Measurements from ENCODE around the gene OMP.

The OMP gene

DNA sequence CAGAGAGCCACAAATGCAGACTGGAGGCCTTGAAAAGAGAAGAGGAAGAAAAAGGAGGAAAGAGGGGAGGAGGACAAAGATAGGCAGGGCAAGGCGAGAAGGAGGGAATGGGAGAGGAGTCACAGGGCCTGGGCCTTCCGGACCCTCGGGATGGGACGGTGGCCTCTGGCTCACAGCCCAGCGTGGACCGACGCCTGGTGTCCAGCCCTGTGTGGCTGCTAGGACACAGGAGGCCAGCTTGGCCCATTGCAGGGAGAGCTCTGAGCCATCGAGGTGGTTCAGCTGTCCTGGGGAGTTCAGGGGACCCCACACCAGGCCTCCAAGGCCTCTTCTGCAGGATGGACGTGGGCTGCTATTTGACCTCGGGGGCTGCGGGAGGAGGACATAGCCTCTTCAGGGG, 34.8 kb downstream of the OMP start:
- DNase-seq (ENCODE audit: extremely low read depth in 1 of 2, low read depth in 1 of 2): no peak

DNA sequence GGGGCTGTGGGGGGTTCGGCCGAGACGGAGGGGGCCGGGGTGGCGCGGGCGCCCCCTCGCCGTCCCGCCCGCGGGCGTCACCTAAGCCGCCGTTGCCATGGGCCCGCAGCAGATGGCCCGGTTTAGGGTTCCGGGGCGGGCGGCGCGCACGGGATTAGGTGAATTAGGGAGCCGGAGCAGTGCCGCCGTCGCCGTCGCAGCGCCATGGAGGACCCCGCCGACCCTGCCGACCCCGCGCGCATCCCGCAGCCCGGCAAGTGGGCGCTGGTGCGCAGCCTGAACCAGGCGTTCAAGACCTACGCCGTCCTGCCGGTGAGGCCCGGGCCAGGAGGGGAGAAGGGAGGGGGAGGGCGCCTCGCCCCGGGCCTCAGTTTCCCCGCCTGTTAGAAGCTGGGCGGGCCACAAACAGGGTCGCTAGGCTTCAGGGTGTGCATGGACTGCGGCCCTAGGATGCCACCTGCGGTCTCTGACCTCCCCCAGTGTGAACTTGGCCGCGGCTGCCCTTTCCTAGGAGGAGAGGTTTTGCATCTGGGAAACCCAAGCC, 35.5 kb downstream of the OMP start:
- DNase-seq (ENCODE audit: extremely low read depth in 1 of 2, low read depth in 1 of 2): no peak

- no peak for DNase-seq (ENCODE audit: extremely low read depth in 1 of 2, low read depth in 1 of 2)
Measured at GRCh38 chr11:77139201-77139600, 36.6 kb downstream of the OMP start.

DNA sequence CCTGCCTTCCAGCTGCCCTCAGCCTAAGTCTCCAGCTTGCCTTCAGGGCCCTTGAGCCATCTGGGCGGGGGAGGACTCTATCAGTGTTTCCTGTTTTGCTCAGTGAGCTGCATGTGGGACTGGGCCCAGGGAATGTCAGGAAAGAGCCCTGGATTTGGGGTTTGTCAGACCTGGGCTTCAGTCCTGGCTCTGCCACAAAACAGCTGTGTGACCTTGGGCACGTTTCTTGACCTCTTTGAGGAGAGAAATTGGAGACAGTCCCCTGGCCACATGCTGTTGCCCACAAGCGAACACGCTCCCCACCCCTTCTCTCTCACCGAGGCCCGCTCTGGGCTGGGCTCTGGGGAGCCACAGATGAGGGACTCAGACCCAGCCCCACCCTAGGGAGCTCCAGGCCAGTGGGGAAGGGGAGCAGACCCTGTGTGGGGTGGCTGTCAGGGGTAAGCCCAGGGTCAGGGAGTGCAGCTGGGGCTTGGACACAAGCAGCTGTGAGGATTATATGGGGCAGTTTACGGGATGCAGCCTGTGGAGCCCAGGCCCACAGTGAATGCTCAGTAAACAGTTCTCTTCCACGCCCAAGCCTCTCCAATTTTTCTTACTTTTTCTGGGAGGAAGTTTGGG, 37.7 kb downstream of the OMP start:
- DNase-seq (ENCODE audit: extremely low read depth in 1 of 2, low read depth in 1 of 2): no peak

DNA sequence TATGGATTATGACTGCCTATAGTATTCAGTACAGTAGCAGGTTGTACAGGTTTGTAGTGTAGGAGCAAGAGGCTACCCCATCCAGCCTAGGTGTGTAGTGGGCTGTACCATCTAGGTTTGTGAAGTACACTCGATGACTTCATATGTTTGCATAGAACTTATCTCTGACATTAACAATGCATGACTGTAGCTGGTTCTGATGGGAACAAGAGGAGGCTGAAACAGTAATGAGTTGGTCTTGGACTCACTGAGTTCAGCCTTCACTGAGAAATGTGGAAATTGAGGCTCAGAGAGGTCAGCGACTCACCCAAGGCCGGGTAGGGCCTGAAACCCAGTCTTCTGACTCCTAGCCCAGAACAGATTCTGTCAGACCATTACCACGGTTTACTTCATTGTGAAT, 38.4 kb downstream of the OMP start:
- no peak for DNase-seq (ENCODE audit: extremely low read depth in 1 of 2, low read depth in 1 of 2)

DNA sequence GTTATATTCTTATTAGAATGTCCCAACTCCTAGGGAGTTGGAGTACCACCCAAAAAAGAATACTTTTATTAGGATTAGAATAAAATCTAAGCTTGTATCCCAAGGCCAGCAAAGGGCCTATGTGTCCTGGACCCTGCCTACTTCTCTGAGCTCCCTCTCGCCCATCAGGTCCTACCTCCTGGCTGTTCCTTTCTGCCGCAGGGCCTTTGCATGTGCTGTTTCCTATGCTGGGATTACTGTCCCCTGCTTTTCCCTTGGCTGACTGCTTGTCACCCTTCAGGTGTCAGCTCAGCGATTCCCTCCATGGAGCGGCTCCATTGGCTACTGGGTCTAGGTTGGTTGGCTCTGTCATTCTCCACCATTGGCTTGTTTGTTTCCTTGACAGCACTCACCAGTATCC, 38.8 kb downstream of the OMP start:
- DNase-seq (ENCODE audit: extremely low read depth in 1 of 2, low read depth in 1 of 2): no peak

DNA sequence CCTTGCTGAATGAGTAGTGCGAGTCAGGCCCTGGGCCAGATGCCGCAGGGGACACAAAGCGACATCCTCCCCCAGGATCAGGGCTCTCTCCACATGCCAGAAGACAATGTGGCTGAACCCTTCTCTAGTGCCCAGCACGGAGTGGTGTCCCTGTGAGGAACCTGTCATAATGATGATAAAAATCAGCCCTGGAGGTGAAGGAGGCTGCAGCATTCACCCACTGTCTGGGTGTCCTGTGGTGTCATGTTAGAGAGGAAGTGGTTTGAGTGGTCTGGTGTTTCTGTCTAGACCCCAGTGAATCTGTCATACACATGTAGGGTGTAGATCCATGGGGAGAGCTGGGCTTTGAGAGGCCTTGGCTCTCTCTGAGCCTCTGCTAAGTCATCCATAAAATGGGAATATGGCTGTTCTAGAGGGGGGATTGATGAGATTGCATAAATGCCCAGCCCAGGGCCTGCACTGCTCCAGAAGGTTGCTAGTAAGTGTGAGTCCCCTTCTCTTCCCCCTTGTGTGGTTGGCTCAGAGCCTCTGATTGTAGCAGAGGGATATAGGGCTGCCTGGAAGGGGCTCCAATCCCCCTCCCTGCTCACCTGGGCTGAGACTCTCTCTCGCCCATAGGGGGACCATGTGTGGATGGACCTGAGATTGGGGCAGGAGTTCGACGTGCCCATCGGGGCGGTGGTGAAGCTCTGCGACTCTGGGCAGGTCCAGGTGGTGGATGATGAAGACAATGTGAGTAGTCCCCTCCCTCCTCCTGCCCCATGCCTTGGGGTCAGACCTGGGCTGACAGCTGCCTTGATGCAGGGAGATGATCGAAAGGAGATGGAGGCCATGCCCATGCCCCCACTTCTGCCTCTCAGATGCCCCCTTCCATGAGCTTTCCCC, 39.7 kb downstream of the OMP start:
- DNase-seq (ENCODE audit: extremely low read depth in 1 of 2, low read depth in 1 of 2): no peak

DNA sequence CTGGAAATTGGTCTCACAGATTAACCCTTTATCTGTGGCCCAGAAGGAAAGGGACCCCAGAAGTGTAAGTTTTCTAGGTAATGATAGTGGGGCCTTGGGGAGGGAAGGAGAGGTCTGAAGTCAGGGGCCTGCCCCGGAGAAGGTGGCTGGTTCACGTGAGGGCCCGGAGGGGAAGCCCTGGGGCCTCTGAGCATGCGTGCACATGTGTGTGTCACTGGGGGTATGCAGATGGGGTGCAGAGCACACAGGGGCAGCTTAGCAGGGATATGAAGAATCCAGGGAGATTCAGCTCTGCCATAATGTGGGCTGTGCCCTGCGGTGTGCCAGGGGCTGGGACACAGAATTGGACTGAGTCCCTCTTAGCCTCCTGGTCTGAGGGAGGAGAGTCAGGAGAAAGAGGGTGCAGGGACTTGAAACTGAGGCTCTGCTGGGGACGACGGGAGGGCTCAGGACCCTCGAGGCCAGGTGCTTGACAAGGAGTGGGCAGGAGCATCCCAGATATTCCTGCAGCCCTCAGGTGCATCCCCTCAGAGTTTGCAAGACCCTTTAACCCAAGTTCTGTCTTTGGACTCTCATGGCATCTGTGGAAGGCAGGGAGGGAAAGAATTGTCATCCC, 40.9 kb downstream of the OMP start:
- DNase-seq (ENCODE audit: extremely low read depth in 1 of 2, low read depth in 1 of 2): no peak

DNA sequence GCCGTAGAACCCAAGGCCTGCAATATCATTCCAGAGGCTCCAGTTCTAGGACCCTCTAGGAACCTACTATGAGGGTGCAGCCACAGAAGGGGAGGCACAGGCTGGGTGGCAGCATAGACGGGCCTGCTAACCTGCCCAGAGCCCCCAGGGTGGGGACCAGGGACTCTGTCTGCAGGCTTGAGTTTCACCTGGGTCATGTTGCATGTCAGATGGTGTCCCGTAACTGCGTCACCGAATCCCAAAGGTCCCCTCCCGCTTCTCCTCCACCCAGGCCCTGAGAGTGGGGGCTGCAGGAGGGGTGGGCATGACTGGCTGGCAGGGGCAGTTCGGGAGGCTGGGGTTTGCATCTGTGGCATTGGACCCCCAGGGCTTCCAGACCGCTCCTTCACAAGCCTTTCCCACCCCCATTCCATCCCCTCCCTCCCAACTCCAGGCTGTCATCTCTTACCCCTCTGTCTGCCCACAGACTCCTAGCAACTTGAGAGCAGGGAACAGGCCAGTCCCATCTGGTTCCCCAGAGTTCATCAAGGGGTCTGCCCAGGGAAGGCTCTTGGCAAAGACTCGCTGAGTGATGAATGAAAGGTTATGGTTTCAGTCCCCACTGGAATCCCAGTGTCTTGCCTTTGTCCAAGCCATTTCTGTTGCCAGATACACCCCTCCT, 41.7 kb downstream of the OMP start:
- DNase-seq (ENCODE audit: extremely low read depth in 1 of 2, low read depth in 1 of 2): no peak

DNA sequence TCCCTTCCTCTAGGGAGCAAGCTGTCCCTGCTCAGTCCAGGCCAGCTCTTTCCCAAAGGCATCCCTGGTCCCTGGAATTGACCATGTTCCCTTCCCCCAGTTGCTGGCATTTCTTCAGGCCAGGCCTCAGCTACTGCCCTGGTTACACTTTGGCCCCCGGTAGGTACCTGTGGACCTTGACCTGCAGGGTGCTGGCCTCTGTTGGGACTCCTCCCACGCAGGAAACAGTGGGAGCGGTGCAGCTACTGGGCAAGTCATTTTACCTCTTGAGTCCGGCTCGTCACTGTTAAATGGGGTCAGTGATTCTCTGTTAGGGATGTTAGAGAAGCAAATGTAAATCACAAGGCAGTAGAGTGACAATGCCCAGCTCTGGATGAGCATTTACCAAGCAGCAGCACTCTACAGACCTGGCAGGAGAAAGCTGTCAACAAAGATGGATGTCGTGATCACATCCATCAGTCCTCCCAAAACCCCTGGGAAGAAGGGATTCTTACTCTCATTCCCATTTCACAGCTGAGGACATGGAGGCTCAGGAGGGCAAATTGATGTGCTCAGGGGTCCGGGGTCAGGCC, 42.3 kb downstream of the OMP start:
- DNase-seq (ENCODE audit: extremely low read depth in 1 of 2, low read depth in 1 of 2): no peak

DNA sequence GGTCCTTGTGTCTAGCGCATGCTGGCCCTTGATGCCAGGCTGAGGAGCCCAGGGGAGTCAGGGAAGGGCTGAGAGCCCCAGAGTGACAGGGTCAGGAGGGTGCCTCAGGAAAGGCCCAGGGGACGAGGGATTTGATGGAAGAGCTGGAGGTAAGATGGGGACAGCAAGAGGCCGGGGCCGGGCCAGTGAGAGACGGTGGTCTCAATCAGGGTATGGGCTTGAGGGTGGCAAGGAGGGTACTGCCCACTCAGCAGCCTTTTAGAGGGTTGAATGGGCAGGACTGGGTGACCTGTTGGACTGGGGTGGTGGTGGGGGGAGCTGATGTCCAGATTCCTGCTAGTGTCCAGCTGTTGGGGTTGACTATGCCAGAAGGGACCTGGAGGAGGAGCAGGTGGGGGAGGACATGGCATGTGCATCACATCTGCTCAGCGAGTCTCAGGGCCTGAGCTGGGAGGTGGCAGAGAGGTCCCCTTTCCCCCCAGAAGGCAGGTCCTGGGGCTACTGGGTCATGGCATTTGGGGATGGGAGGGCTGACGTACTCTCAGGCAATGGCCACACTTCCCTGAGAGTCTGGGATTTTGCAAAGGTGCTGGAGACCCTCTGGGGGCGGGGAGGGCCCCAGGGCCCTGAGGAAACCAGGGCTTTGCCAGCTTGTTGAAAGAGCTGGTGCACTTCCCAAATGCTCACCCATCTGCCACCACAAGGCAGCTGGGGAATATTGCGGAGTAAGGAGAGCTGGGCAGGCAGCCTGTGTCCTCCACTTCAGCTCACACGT, 43.8 kb downstream of the OMP start:
- no peak for DNase-seq (ENCODE audit: extremely low read depth in 1 of 2, low read depth in 1 of 2)

GRCh38 chr11:77147036-77147315, 44.3 kb downstream of the OMP start:
- no peak for DNase-seq (ENCODE audit: extremely low read depth in 1 of 2, low read depth in 1 of 2)

GRCh38 chr11:77147668-77148321, 45.2 kb downstream of the OMP start:
- DNase-seq (ENCODE audit: extremely low read depth in 1 of 2, low read depth in 1 of 2): peak; percentile 6 to 30

DNA sequence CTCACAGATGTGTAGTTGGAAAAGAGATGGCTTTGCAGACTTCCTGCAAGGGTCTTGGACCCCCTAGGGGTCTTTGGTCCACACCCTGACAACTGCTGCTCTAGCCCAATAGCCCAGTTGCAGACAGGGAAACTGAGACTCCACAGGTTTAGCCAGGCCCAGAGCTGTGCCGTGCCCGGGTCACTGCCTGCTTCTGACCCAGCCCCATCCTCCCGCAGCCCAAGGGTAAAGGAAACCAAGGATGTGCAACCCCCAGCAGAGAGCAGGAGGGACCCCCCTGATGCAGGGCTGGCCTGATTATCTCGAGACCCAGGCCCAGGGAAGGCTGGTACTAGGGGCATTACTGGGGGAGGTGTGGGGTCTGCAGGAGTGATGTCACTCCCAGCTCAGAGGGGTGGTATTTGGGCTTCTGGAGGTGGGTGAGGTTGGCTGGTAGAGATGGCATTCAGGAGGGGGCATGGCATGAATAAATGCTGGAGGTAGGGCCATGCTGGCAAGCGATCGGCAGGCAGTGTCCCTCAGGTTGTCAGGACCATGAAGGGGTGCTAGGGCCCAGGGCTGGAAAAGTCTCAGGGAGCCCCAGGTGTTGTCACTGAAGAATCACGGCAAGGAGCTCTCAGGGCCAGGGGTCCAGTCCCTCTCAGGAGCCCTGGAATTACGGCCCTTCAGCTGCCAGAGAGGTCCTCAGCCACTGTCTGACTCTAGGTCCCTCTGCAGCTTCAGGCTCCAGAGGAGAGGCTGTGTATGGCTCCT, 46.5 kb downstream of the OMP start:
- DNase-seq (ENCODE audit: extremely low read depth in 1 of 2, low read depth in 1 of 2): no peak

DNA sequence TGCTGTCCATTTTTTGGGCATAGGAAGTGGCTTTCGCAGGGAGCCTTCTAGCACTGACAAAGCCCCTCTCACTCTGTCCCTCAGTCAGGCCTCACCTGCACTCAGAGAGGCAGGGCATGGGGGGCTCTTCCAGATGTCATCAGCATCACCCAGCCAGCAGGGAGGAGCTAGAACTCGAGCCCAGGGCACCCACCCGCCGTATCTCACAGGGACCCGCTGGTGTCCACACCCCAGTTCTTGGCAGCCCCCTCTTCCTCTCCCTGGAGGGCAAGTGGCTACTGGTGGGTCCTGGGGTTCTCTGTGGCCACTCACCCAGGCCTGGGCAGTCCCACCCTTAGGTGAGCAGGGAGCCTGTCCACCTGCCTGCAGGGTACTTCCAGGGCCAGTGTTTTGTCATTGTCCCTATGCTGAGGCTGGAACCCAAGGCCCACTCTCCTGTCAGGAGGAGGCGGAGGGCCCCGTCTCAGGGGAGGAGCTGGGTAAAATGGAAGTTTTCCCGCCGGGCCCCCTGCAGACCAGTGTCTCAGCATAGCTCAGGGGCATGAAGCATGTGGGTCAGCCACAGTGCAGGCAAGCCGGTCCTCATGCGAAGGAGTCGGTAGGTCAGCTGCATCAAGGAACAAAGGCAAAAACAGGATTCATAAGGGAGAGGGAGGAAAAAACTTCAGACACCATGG, 47.2 kb downstream of the OMP start:
- DNase-seq (ENCODE audit: extremely low read depth in 1 of 2, low read depth in 1 of 2): no peak

- no peak for DNase-seq (ENCODE audit: extremely low read depth in 1 of 2, low read depth in 1 of 2)
Measured at GRCh38 chr11:77150836-77151235, 48.2 kb downstream of the OMP start.

DNA sequence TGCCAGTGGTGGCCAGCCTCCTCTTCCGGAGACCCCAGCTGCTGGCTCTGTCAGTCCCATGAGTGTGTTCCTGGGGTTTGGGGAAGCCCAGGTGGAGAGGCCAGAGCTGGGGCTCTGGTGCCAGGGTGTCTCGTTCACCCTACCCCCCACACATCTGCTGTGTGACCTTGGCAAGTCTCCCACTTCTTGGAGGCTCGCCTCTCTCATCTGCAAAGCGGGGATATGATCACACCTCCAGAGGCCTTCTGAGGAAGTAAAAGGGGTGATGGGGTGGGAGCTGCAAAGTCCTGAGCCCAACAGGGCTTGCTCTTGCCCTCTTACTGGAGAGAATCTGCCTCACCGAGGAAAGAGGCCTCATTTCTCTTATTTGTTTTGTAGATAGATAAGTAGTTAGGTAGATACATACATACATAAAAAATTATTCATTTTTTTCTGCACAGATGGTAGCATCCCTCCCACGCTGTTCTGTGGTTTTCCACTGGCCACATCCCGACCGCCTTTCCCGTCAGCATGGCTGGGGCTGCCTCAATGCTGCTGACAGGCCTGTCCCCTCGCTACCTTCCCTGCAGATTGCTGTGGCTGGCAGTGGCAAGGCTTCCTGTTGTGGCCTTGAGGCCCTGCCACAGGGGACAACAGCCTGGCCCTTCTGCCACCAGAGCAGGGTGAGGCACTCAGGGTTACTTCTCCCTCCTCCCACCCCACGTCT, 49.3 kb downstream of the OMP start:
- peak; percentile 14 to 17 for DNase-seq (ENCODE audit: extremely low read depth in 1 of 2, low read depth in 1 of 2)

DNA sequence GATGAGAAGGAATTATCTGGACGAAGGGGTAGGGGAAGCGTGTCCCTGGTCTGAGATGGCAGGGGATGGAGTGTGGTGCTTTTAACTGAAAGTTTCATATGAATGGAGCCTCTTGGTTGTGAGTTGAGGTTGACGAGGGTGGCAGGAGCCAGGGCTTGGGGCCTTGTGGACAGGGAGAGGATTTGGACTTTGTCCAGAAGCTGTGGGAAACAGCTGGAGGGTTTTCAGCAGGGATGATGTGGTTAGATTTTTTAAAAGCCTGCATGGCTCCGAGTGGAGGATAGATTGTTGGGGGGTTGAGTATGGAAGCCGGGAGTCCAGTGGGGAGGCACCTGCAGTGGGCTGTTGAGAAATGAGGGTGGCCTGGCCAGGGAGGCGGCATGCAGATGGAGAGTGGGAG, 50.2 kb downstream of the OMP start:
- no peak for DNase-seq (ENCODE audit: extremely low read depth in 1 of 2, low read depth in 1 of 2)
